Measurements from ENCODE around the gene REXO1. TPM values are rescaled to one million over a fixed set of nuclear protein-coding genes. Genes with fewer than 3 reads are reported as not detected.

Gene REXO1
- total RNA-seq, 2 donors from 2014 or later = 98.7 to 107 TPM

GRCh38 chr19:1818549-1819195, 29.6 kb downstream of the REXO1 start:
- no peak for DNase-seq
- H3K27ac Mint-ChIP-seq = peak overlapping the region; percentile 51
- H3K9me3 ChIP-seq (ENCODE audit: control insufficient read depth, low read length, poor library complexity, severe bottlenecking) = no peaks in the 10 kb centered on the region
- no peaks in the 10 kb centered on the region for H3K4me1 Mint-ChIP-seq
- H3K36me3 Mint-ChIP-seq (ENCODE audit: low read depth) = peaks cover 5% of the 10 kb centered on the region
- no peaks in the 10 kb centered on the region for H3K27me3 Mint-ChIP-seq
- H3K4me3 Mint-ChIP-seq = no peak overlapping the region
- ATAC-seq = no peak

DNA sequence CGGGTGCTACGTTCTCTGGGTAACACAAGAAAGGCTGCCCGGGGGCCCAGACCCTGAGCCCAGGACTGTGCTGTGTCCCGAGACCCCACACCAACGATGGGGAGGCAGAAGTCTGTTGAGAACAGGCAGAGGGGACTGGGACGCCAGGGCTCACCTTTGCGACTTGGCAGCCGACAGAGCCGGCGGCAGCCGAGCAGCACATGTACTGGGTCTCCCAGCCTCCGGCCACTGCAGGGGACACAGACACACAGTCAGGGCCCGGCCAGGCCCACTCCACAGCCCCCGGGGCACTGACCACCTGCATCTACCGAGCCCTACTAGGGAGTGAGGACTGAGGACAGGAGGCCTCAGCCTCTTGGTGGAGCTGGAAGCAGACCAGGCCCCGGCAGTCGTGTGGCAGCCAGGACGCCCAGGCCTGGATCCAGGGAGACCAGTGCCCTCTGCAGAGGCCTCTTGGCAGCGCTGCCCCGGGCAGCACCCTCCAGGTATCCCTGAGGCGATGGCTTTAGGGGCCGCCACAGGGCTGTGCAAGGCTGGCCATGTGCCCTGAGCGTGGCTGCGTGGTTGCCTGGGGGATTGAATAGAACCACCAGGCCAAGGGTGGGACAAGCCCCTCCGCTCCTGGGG, 30.6 kb downstream of the REXO1 start:
- no peaks in the 10 kb centered on the region for H3K27me3 Mint-ChIP-seq
- H3K36me3 Mint-ChIP-seq (ENCODE audit: low read depth) = peaks cover 5% of the 10 kb centered on the region
- DNase-seq (no peak), ATAC-seq (no peak)
- peak overlapping the region; percentile 51 for H3K27ac Mint-ChIP-seq
- H3K9me3 ChIP-seq (ENCODE audit: control insufficient read depth, low read length, poor library complexity, severe bottlenecking) = no peaks in the 10 kb centered on the region
- no peak overlapping the region for H3K4me3 Mint-ChIP-seq
- H3K4me1 Mint-ChIP-seq = peaks cover 6% of the 10 kb centered on the region

DNA sequence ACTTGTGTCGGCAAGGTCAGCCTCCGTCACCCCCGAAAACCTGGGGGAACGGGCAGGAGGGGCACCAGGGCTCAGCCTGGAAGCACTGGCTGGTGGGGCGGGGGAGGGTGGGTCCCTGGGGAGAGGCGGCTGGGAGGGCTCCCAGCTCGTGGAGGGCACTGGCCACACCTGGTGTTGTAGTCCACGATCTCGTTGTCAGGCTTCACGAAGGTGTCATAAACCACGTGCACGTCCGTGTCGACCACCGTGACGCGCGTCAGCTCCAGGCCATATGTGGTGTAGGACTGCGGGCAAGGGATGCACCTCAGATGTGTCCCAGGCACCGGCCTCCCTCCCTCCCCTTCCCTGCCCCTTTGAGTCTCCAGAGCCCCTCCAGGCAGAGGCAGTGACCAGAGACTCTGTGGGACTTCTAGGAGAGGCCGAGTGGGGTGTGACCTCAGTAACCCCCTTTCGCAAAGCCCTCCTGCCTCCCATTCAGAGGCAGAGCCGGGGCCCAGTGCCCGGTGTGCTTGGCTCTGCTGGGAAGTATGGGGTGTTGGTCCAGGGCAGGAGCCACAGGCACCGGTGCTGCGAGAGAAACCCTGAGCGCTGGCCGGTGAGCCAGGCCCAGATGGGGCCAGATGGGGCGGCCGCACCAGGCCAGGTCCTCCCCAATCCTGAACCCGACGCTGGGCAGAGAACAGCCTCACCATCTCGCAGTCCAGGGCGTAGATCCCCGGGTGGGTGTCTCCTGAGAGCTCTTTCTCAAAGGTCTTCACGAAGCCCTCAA, 31.6 kb downstream of the REXO1 start:
- no peaks in the 10 kb centered on the region for H3K9me3 ChIP-seq (ENCODE audit: control insufficient read depth, low read length, poor library complexity, severe bottlenecking)
- H3K27me3 Mint-ChIP-seq = no peaks in the 10 kb centered on the region
- H3K4me1 Mint-ChIP-seq = peaks cover 9% of the 10 kb centered on the region
- H3K4me3 Mint-ChIP-seq = no peak overlapping the region
- H3K27ac Mint-ChIP-seq = no peak overlapping the region
- no peak for DNase-seq
- H3K36me3 Mint-ChIP-seq (ENCODE audit: low read depth) = peaks cover 3% of the 10 kb centered on the region
- ATAC-seq = no peak

DNA sequence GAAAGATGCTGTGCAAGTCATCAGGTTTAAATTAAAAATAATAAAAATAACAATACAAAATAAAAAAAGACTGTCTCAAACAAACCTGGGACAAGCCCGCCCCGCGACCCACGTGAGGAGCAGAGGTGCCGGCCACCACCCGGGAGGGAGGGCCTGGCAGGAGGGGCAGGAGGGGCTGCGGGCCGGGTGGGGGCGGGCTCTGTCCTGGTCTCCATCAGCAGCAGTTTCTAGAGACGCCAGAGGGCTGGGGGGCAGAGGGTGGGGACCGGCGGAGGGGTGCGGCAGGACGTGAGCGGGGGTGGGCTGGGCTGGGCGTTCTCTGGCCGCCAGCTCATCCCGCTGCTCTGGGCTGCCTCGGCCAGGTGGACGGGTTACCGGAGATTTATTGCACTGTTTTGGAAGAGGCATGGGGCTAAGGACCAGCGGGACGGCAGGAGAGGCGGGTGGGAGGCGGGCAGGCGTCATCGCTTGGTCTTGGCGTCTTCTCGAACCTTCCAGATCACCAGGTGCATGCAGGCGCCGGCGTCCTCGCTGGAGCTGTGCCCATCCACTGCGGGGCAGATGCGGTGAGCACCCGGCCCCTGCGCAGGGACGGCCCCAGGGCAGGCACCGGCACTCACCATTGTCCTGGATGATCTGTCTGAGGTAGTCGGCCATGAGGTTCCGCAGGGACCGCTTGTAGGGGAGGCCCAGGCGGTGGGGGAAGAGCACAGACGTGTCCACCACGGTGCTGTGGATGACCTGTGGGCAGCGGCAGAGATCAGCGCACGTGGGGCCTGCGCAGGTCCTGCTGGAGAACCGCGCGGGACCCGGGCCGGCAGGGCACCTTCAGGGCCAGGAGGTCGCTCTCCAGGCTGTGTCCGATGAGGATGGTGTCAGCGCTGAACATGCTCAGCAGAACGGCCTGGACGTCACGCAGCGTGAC, 32.4 kb downstream of the REXO1 start:
- H3K4me3 Mint-ChIP-seq = peak overlapping the region; percentile 52

GRCh38 chr19:1814833-1815604, 33.3 kb downstream of the REXO1 start:
- Mint-ChIP-seq H3K4me3 (peak overlapping the region; percentile 28), H3K27ac (no peak overlapping the region), H3K27me3 (no peaks in the 10 kb centered on the region), H3K36me3 (ENCODE audit: low read depth) (no peaks in the 10 kb centered on the region), H3K4me1 (peaks cover 12% of the 10 kb centered on the region)
- DNase-seq (no peak), ATAC-seq (no peak)
- H3K9me3 ChIP-seq (ENCODE audit: control insufficient read depth, low read length, poor library complexity, severe bottlenecking) = no peaks in the 10 kb centered on the region

More for the DNA sequence above, 32.4 kb downstream of the REXO1 start:
- no peak for DNase-seq
- no peaks in the 10 kb centered on the region for H3K27me3 Mint-ChIP-seq
- no peak for ATAC-seq
- H3K9me3 ChIP-seq (ENCODE audit: control insufficient read depth, low read length, poor library complexity, severe bottlenecking) = no peaks in the 10 kb centered on the region
- H3K4me1 Mint-ChIP-seq = peaks cover 12% of the 10 kb centered on the region
- H3K36me3 Mint-ChIP-seq (ENCODE audit: low read depth) = peaks cover 3% of the 10 kb centered on the region
- H3K27ac Mint-ChIP-seq = no peak overlapping the region

DNA sequence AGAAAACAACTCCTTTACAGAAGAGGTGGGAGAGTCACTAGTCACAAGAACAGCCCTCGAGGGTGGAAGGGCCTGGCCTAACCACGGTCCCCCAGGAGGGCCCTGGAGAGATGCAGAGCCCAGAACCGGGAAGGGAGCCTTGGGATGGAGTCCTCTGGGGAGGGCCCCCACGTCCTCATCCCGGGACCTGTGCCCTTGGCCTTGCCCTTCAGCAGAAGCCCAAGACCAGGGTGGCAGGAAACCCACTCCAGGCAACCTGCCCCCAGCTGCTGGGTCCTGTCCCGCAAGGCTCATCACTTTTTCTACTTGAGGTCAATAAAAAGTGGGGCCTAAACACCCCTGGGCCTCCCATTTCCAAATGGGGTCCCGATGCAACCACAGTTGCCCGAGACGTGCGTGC, 33.9 kb downstream of the REXO1 start:
- Mint-ChIP-seq H3K27me3 (no peaks in the 10 kb centered on the region), H3K4me1 (peaks cover 12% of the 10 kb centered on the region), H3K4me3 (no peak overlapping the region), H3K36me3 (ENCODE audit: low read depth) (no peaks in the 10 kb centered on the region), H3K27ac (no peak overlapping the region)
- no peaks in the 10 kb centered on the region for H3K9me3 ChIP-seq (ENCODE audit: control insufficient read depth, low read length, poor library complexity, severe bottlenecking)
- no peak for ATAC-seq
- no peak for DNase-seq

DNA sequence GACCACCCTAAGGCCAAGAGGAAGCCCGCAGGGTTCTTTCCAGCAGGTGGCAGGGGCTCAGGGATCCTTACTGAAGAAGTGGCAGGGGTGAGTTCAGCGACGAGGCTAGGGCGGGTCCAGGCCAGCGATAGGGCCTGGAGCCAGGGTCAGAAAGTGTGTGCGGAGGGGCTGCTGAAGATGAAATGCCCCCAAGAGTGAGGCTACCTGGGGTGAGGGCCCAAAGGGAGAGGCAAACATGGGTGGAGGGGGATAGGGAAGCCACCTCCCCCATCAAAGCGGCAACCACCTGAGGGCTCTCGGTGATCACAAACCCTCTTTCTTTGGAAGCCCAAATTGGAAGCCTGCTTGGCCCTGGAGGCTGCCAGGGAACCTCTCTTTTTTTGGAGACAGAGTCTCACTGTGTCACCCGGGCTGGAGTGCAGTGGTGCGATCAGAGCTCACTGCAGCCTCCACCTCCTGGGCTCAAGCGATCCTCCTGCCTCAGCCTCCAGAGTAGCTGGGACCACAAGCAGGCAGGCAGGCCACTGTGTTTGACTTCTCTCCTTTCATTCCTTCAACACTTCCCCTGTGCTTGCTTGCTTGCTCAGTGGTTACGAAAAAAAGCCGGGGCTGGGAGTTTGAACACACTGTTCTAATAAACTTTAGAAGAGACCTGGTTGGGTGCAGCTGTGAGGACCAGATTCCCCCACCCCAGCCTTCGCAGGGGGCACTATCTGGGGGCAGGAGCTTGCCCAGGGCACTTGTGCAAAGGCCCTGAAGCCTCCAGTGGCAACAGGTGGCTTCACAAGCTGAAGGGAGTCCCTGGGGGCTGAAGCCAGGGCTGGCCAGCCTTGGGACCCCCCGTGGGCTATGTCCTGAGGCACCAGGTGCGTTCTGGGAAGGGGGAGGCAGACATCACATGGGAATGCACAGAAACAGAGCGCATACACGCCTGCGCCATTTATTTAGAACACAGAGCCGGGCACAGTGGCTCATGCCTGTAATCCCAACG, 34.8 kb downstream of the REXO1 start:
- ATAC-seq (no peak), DNase-seq (no peak)
- Mint-ChIP-seq H3K27ac (peak overlapping the region; percentile 91), H3K27me3 (no peaks in the 10 kb centered on the region), H3K4me1 (peaks cover 12% of the 10 kb centered on the region), H3K4me3 (peak overlapping the region; percentile 96), H3K36me3 (ENCODE audit: low read depth) (no peaks in the 10 kb centered on the region)
- H3K9me3 ChIP-seq (ENCODE audit: control insufficient read depth, low read length, poor library complexity, severe bottlenecking) = no peaks in the 10 kb centered on the region

- no peaks in the 10 kb centered on the region for H3K9me3 ChIP-seq (ENCODE audit: control insufficient read depth, low read length, poor library complexity, severe bottlenecking)
- ATAC-seq (peak; percentile 79), DNase-seq (peak; percentile 63 to 83 (median 80))
- Mint-ChIP-seq H3K27me3 (no peaks in the 10 kb centered on the region), H3K4me3 (peak overlapping the region; percentile 96), H3K4me1 (peaks cover 12% of the 10 kb centered on the region), H3K36me3 (ENCODE audit: low read depth) (no peaks in the 10 kb centered on the region), H3K27ac (peak overlapping the region; percentile 91)
These were observed 35.7 kb downstream of the REXO1 start for GRCh38 chr19:1812426-1813191.

GRCh38 chr19:1811942-1812425, 36.3 kb downstream of the REXO1 start, which contains the start of gene ATP8B3:
ATP8B3 (minus strand) TSS chr19:1812276; CDS start chr19:1811736, 540 bp downstream.
- no peaks in the 10 kb centered on the region for H3K27me3 Mint-ChIP-seq
- ATAC-seq (peak; percentile 14), DNase-seq (peak in 2 of 3 donors; percentile 75 to 76)
- peak within 1 kb of the TSS; percentile 96 for H3K4me3 Mint-ChIP-seq
- H3K9me3 ChIP-seq (ENCODE audit: control insufficient read depth, low read length, poor library complexity, severe bottlenecking) = no peaks in the 10 kb centered on the region
- H3K27ac Mint-ChIP-seq = peak within 1 kb of the TSS; percentile 91
- H3K4me1 Mint-ChIP-seq = peaks cover 12% of the 10 kb centered on the region
- no peaks in the 10 kb centered on the region for H3K36me3 Mint-ChIP-seq (ENCODE audit: low read depth)

DNA sequence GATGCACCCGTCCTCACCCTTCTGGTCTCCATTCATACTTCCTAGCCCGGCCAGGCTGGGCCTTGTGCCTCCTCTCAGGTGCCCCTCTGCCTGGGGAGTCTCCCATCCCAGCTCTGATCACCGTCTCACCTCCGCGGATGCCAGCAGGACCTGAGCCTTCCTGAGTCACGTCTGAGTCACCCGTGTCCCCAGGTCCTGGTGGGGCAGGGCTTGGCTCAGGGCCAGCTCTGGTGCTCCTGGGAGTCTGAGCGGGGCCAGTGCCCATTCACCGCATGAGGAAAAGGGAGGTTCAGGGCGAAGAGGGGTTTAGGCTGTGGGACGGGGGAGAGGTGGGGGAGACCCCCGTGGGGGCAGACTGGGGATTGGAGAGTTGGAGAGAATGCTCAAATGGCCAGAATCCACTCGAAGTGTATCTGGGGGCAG, 36.8 kb downstream of the REXO1 start:
- DNase-seq = peak in 2 of 3 donors; percentile 36 to 53
- Mint-ChIP-seq H3K27ac (no peak overlapping the region), H3K36me3 (ENCODE audit: low read depth) (no peaks in the 10 kb centered on the region), H3K27me3 (no peaks in the 10 kb centered on the region), H3K4me1 (peaks cover 12% of the 10 kb centered on the region), H3K4me3 (peak overlapping the region; percentile 96)
- no peaks in the 10 kb centered on the region for H3K9me3 ChIP-seq (ENCODE audit: control insufficient read depth, low read length, poor library complexity, severe bottlenecking)
- ATAC-seq = no peak
